Fibroblast of the aortic adventitia (primary cell): ENCODE results near the gene PIEZO1. TPM values are rescaled to one million over a fixed set of nuclear protein-coding genes. Genes with fewer than 3 reads are reported as not detected.

ENCODE experiments used
- DNase-seq: peaks from one replicate; pipeline ENCODE4 v3.0.0-alpha.2; 2010; ENCODE audit warnings: low read depth
- H3K4me3 ChIP-seq: 2 replicates; pipeline ENCODE4 v1.5.1; 2011; ENCODE audit warnings: low read depth, mild to moderate bottlenecking, control low read depth, low read length, moderate library complexity
- CTCF ChIP-seq: IDR thresholded peaks from 2 replicates; pipeline ENCODE4 v1.5.1; 2011; ENCODE audit warnings: mild to moderate bottlenecking, low read length, control low read depth, inconsistent platforms; ENCODE audit not compliant: insufficient read depth
- total RNA-seq: library from RNA; depleted of rRNA; stranded (reverse); fragments of >200 nt; gene quantifications from 2 replicates; pipeline ENCODE4 v1.2.3, GENCODE V29; 2012; ENCODE audit warnings: low replicate concordance

The PIEZO1 gene
- total RNA-seq, 1 donor: 143 TPM

- no peak overlapping the region for H3K4me3 ChIP-seq
- TF ChIP-seq CTCF: no peak
- DNase-seq: no peak
Measured at GRCh38 chr16:88822281-88823040, 37.4 kb upstream of the PIEZO1 start.

GRCh38 chr16:88821168-88821850 is 36.3 kb upstream of the PIEZO1 start:
- TF ChIP-seq CTCF: no peak
- no peak overlapping the region for H3K4me3 ChIP-seq
- DNase-seq: no peak

GRCh38 chr16:88820385-88821025 is 35.5 kb upstream of the PIEZO1 start:
- DNase-seq: no peak
- H3K4me3 ChIP-seq: no peak overlapping the region
- no peak for TF ChIP-seq CTCF

- DNase-seq: no peak
- TF ChIP-seq CTCF: no peak
- H3K4me3 ChIP-seq: no peak overlapping the region
Measured at GRCh38 chr16:88819126-88819525, 34.1 kb upstream of the PIEZO1 start.

GRCh38 chr16:88818575-88818874 is 33.5 kb upstream of the PIEZO1 start:
- no peak for DNase-seq
- no peak overlapping the region for H3K4me3 ChIP-seq
- TF ChIP-seq CTCF: no peak

- no peak for TF ChIP-seq CTCF
- no peak for DNase-seq
- H3K4me3 ChIP-seq: no peak overlapping the region
Measured at GRCh38 chr16:88817785-88818574, 33.0 kb upstream of the PIEZO1 start.
